Pancreas (tissue), 10 donors: Measurements from ENCODE around the gene KBTBD2. TPM values are rescaled to one million over a fixed set of nuclear protein-coding genes. Genes with fewer than 3 reads are reported as not detected.
"Not testable (repeated sequence)": the region's sequence is repeated elsewhere in the genome, so short reads cannot be mapped to it uniquely, and the experiment has no call there.

Experiments used
- ATAC-seq, 4 donors: fragments of 200-7000 bp; cut with Tn5 transposase; one replicate each; pipeline versions ENCODE4 v1.8.0 to v1.9.1; 2020; ENCODE audit warnings: mild to moderate bottlenecking in 4 of 4, moderate library complexity in 4 of 4
- DNase-seq, 6 donors: peaks; one replicate each; pipeline ENCODE4 v3.0.0-alpha.2; 2020
- FAIRE-seq: peaks from 2 replicates; lab custom pipeline; 2012; peaks lifted over from hg19 to GRCh38; lab: Jason Lieb, UNC
- H3K27ac ChIP-seq, 4 donors: fragments of 200-600 bp; sonication (generic); 1 replicate in 3 of 4; 2 replicates in 1 of 4; pipeline versions ENCODE4 v1.5.0 to v1.8.0; 2020
- H3K27me3 ChIP-seq, 4 donors: fragments of 200-600 bp; one replicate each; pipeline ENCODE4 v1.8.0; 2021
- H3K36me3 ChIP-seq, 3 donors: fragments of 200-600 bp; sonication (generic) in 1 of 3; one replicate each; pipeline versions ENCODE4 v1.5.0 to v1.8.0; 2020 to 2021
- H3K4me1 ChIP-seq, 3 donors: fragments of 200-600 bp; one replicate each; pipeline ENCODE4 v1.8.0; 2021
- H3K4me3 ChIP-seq, 4 donors: fragments of 200-600 bp; sonication (generic) in 2 of 4; one replicate each; pipeline versions ENCODE4 v1.5.0 to v1.8.0; 2020 to 2021
- H3K9me3 ChIP-seq, 4 donors: fragments of 200-600 bp; one replicate each; pipeline ENCODE4 v1.8.0; 2021
- WGBS, 2 donors: extraction: QIAGEN DNeasy Blood & Tissue Kit; methylation state at CpG; one replicate each; pipeline ENCODE4 v1.1.7; 2013; 5-methylcytosine and 5-hydroxymethylcytosine counted together
- intact Hi-C, 3 donors: fragments of 100-400 bp; cut with DNase I; formaldehyde crosslinking; loops; one replicate each; pipeline versions ENCODE4 v1.11.1 to v1.14.2; 2022
- polyA plus RNA-seq, 2 donors: library from polyadenylated mRNA; stranded (reverse); fragments of 200-250 nt; gene quantifications; one replicate each; pipeline ENCODE4 v1.2.3, GENCODE V29; 2013
- total RNA-seq, 6 donors: library from RNA; stranded (reverse); fragmentation: NEBNext Ultra II Directional in 4 of 6; extraction: Animal tissue kit (Norgen Biotek cat#: 25700) in 4 of 6; gene quantifications; one replicate each; pipeline versions ENCODE4 v1.2.1 to v1.2.4, GENCODE V29; 2021 to 2023
- donor health status: healthy with polysubstance abuse.
- donor health status: DM: no; HTN: no; CAD: no; lungs with moderate emphysema.
- donor health status: DM: no; HTN: no; CAD: no.
- donor health status: control.
- donor health status: control.
- donor health status: Bipolar disorder and iron deficiency.
- donor health status: DM: yes; HTN: yes; CAD: no.
- donor health status: DM: no; HTN: no; CAD: no.
- donor health status: DM: no; HTN: no; CAD: no.
- donor health status: DM: yes; HTN: yes; CAD: no.

Gene KBTBD2
- total and polyA plus RNA-seq, 8 donors, result 6.3 to 18.1 (median 7.5) TPM

- H3K9me3 ChIP-seq, H3K27me3 ChIP-seq, H3K4me1 ChIP-seq, H3K36me3 ChIP-seq, FAIRE-seq, DNase-seq, H3K4me3 ChIP-seq, intact Hi-C loops, H3K27ac ChIP-seq: not testable (repeated sequence)
- ATAC-seq, result peak in 3 of 4 donors; percentile 41 to 63 (median 44)
- 46 to 73% methylated on average over 2 of the region's 3 CpGs for WGBS, 2 donors
Measured at GRCh38 chr7:32828996-32829752, 62.4 kb downstream of the KBTBD2 start.

Other genes starting within 250 kb of the KBTBD2 start
- 10 to 100 TPM; 44.1 to 82.4 (median 54.8) TPM for gene FKBP9, start 65.7 kb upstream of the KBTBD2 start, total RNA-seq
- gene FKBP9, start 65.7 kb upstream of the KBTBD2 start, polyA plus RNA-seq, result 10 to 100 TPM; 20.0 to 20.8 TPM
- gene NT5C3A, start 171.0 kb upstream of the KBTBD2 start, total RNA-seq, result 10 to 100 TPM; 15.6 to 30.3 (median 24.6) TPM
- 10 to 100 TPM; 13.8 to 25.1 TPM for gene NT5C3A, start 171.0 kb upstream of the KBTBD2 start, polyA plus RNA-seq
- gene RP9, start 217.6 kb upstream of the KBTBD2 start, total RNA-seq, result 10 to 100 TPM in 1 of 6 donors, 1 to 10 TPM in 5; 5.5 to 10.3 (median 7.1) TPM
- gene RP9, start 217.6 kb upstream of the KBTBD2 start, polyA plus RNA-seq, result 10 to 100 TPM in 1 of 2 donors, 1 to 10 TPM in 1; 8.1 to 20.1 TPM
- 10 to 100 TPM in 1 of 6 donors, 1 to 10 TPM in 5; 4.4 to 10.8 (median 6.4) TPM for gene BBS9, start 237.8 kb upstream of the KBTBD2 start, total RNA-seq
- gene BBS9, start 237.8 kb upstream of the KBTBD2 start, polyA plus RNA-seq, result 1 to 10 TPM; 2.6 to 3.4 TPM